HCT116 (cell line): Measurements from ENCODE around the gene PRRC2C. TPM values are rescaled to one million over a fixed set of nuclear protein-coding genes. Genes with fewer than 3 reads are reported as not detected.

Source experiments
- ATAC-seq: fragments of 200-7000 bp; cut with Tn5 transposase; 2 replicates; pipeline ENCODE4 v1.9.1; 2020; ENCODE audit warnings: mild to moderate bottlenecking, moderate library complexity
- BruUV-seq: library from RNA; stranded (reverse); fragments of 400-500 nt; replicated peaks from 2 replicates; lab custom pipeline; 2021; lab: Mats Ljungman, UMichigan
- CTCF ChIA-PET: fragments of 300-600 bp; sonication (Branson Sonifier 250); formaldehyde crosslinking; loops from one replicate; lab custom pipeline; 2021; ENCODE audit warnings: antibody characterized with exemption; lab: Charles Lee
- POLR2A ChIA-PET: fragments of 300-600, 350-600 bp; sonication (Branson Sonifier 250); formaldehyde crosslinking; loops from one replicate; lab custom pipeline; 2021; ENCODE audit warnings: antibody characterized with exemption; lab: Charles Lee
- RAD21 ChIA-PET, 2 experiments: fragments of 300-600 bp; sonication (Branson Sonifier 250); formaldehyde crosslinking; loops; one replicate each; lab custom pipeline; 2023; ENCODE audit warnings: low total read pairs in 2 of 2; ENCODE audit not compliant: uncharacterized antibody in 2 of 2, unreplicated experiment in 2 of 2, low non-redundant PET in 1 of 2; lab: Charles Lee
- DNase-seq: peaks from one replicate; pipeline ENCODE4 v3.0.0-alpha.2; 2010; ENCODE audit warnings: low read depth, low spot score
- H2AFZ ChIP-seq: fragments of 200-600 bp; shearing (Covaris generic), sonication (generic); 2 replicates; pipeline ENCODE4 v1.6.1; 2017; ENCODE audit warnings: low read depth, mixed run types, mixed read lengths, antibody characterized with exemption, low read length; ENCODE audit not compliant: poor library complexity, severe bottlenecking
- H3K27ac ChIP-seq: 2 replicates; pipeline ENCODE4 v1.5.1; 2012; ENCODE audit warnings: low read depth, low read length
- H3K27me3 ChIP-seq: fragments of 200-600 bp; sonication (generic); 2 replicates; pipeline ENCODE4 v1.6.1; 2016; ENCODE audit warnings: mixed run types, low read length, mixed read lengths; ENCODE audit not compliant: insufficient read depth
- H3K36me3 ChIP-seq, 2 experiments: fragments of 200-500 bp in 1 of 2; fragments of 200-600 bp in 1 of 2; sonication (Bioruptor generic) in 1 of 2; sonication (generic) in 1 of 2; 2 replicates each; pipeline versions ENCODE4 v1.5.1 to v1.6.1; 2014 to 2016; ENCODE audit warnings: low read length in 2 of 2, inconsistent platforms in 1 of 2, mixed read lengths in 1 of 2, mixed run types in 1 of 2; ENCODE audit not compliant: insufficient read depth in 2 of 2, control insufficient read depth in 1 of 2
- H3K4me1 ChIP-seq, 2 experiments: fragments of 200-600 bp in 1 of 2; sonication (generic) in 1 of 2; 2 replicates each; pipeline versions ENCODE4 v1.5.1 to v1.6.1; 2012 to 2017; ENCODE audit warnings: low read length in 2 of 2, inconsistent platforms in 1 of 2, mild to moderate bottlenecking in 1 of 2, mixed read lengths in 1 of 2, mixed run types in 1 of 2, moderate library complexity in 1 of 2; ENCODE audit not compliant: insufficient read depth in 2 of 2, control insufficient read depth in 1 of 2
- H3K4me2 ChIP-seq: fragments of 200-600 bp; sonication (generic); 2 replicates; pipeline ENCODE4 v1.6.1; 2017; ENCODE audit warnings: mixed run types, low read length, mixed read lengths
- H3K4me3 ChIP-seq, 2 experiments: fragments of 200-600 bp in 1 of 2; sonication (generic) in 1 of 2; replicated peaks in 1 of 2; 2 replicates each; pipeline ENCODE4 v1.5.1; 2011 to 2016; ENCODE audit warnings: low read length in 2 of 2, control low read depth in 1 of 2, low read depth in 1 of 2, mild to moderate bottlenecking in 1 of 2, mixed read lengths in 1 of 2, mixed run types in 1 of 2
- H3K79me2 ChIP-seq: fragments of 200-600 bp; sonication (generic); 2 replicates; pipeline ENCODE4 v1.6.1; 2017; ENCODE audit warnings: mild to moderate bottlenecking, mixed run types, low read length, moderate library complexity, mixed read lengths; ENCODE audit not compliant: insufficient read depth
- H3K9ac ChIP-seq: fragments of 200-600 bp; sonication (generic); 2 replicates; pipeline ENCODE4 v1.6.1; 2016; ENCODE audit warnings: low read length, mixed read lengths
- H3K9me2 ChIP-seq: fragments of 200-600 bp; sonication (generic), shearing (Covaris generic); 2 replicates; pipeline ENCODE4 v1.6.1; 2017; ENCODE audit warnings: mixed run types, mild to moderate bottlenecking, moderate library complexity; ENCODE audit not compliant: insufficient read depth
- H3K9me3 ChIP-seq, 2 experiments: fragments of 200-500 bp in 1 of 2; fragments of 200-600 bp in 1 of 2; sonication (Bioruptor generic) in 1 of 2; sonication (generic) in 1 of 2; 2 replicates each; pipeline ENCODE4 v1.6.1; 2014 to 2017; ENCODE audit warnings: low read length in 2 of 2, mixed read lengths in 2 of 2, inconsistent platforms in 1 of 2, low read depth in 1 of 2, mild to moderate bottlenecking in 1 of 2, mixed run types in 1 of 2, moderate library complexity in 1 of 2; ENCODE audit not compliant: control insufficient read depth in 1 of 2, insufficient read depth in 1 of 2
- H4K20me1 ChIP-seq: fragments of 200-600 bp; sonication (generic), shearing (Covaris generic); 2 replicates; pipeline ENCODE4 v1.6.1; 2017; ENCODE audit warnings: mixed run types, mild to moderate bottlenecking, moderate library complexity; ENCODE audit not compliant: insufficient read depth
- ATF3 ChIP-seq: IDR thresholded peaks from 2 replicates; pipeline ENCODE4 v1.6.1; 2012
- CEBPB ChIP-seq: IDR thresholded peaks from 2 replicates; pipeline ENCODE4 v1.6.1; 2012; ENCODE audit warnings: low read depth
- ELF1 ChIP-seq: IDR thresholded peaks from 2 replicates; pipeline ENCODE4 v1.6.1; 2012; ENCODE audit warnings: low read depth, borderline replicate concordance
- EZH2phosphoT487 ChIP-seq: fragments of 200-600 bp; IDR thresholded peaks from 2 replicates; pipeline ENCODE4 v1.6.1; 2018; ENCODE audit warnings: antibody characterized with exemption, borderline replicate concordance
- FOSL1 ChIP-seq: IDR thresholded peaks from 2 replicates; pipeline ENCODE4 v1.6.1; 2012; ENCODE audit warnings: low read depth
- RAD21 ChIP-seq: IDR thresholded peaks from 2 replicates; pipeline ENCODE4 v1.6.1; 2012; ENCODE audit warnings: low read depth, mild to moderate bottlenecking
- REST ChIP-seq: IDR thresholded peaks from 2 replicates; pipeline ENCODE4 v1.6.1; 2012; ENCODE audit warnings: low read depth
- ZBTB33 ChIP-seq: IDR thresholded peaks from 2 replicates; pipeline ENCODE4 v1.6.1; 2011; ENCODE audit warnings: mild to moderate bottlenecking, low read length, moderate library complexity; ENCODE audit not compliant: insufficient replicate concordance; ENCODE audit errors: extremely low read depth
- ZNF274 ChIP-seq: fragments of 200-500 bp; sonication (Bioruptor generic); IDR thresholded peaks from 2 replicates; pipeline ENCODE4 v1.6.1; 2014; ENCODE audit warnings: mild to moderate bottlenecking, low read depth, low read length, inconsistent platforms
- intact Hi-C: fragments of 100-400 bp; cut with micrococcal nuclease; formaldehyde crosslinking; loops from 2 replicates; pipeline ENCODE4 v1.10.0; 2022
- total RNA-seq: library from RNA; stranded (reverse); gene quantifications from one replicate; pipeline ENCODE4 v1.2.1, GENCODE V29; 2021; ENCODE audit not compliant: unreplicated experiment

The PRRC2C gene
- total RNA-seq, 1 experiment from 2014 or later = 154 TPM

GRCh38 chr1:171501305-171502024, 16.1 kb downstream of the PRRC2C start:
- H3K79me2 ChIP-seq = peaks cover 100% of the 10 kb centered on the region
- H3K4me3 ChIP-seq = no peak overlapping the region
- no peaks in the 10 kb centered on the region for H3K9me2 ChIP-seq
- RAD21 ChIA-PET = no interaction called here
- H2AFZ ChIP-seq = no peak overlapping the region
- no peaks in the 10 kb centered on the region for H3K27me3 ChIP-seq
- BruUV-seq = no TSS peak
- H3K36me3 ChIP-seq = 0 out of 4 replicates have a peak, but pooled peaks cover 0 to 3% of the 10 kb centered on the region in 2 experiments
- H3K9me3 ChIP-seq = no peaks in the 10 kb centered on the region
- CTCF ChIA-PET = no interaction called here
- no peak overlapping the region for H3K27ac ChIP-seq
- intact Hi-C loops = no loop called here
- DNase-seq = no peak
- H4K20me1 ChIP-seq = peaks cover 55% of the 10 kb centered on the region
- H3K4me2 ChIP-seq = no peak overlapping the region
- no peaks in the 10 kb centered on the region for H3K4me1 ChIP-seq
- POLR2A ChIA-PET = interaction anchor here (1.1 kb wide), 1 partner anchor 16 kb away, joined by 4 read pairs; the partner anchor contains the start of gene PRRC2C
- no peak for ATAC-seq
- no peak for TF ChIP-seq ELF1
- TF ChIP-seq CEBPB = no peak
- TF ChIP-seq ZBTB33 = no peak
- TF ChIP-seq REST = no peak
- no peak for TF ChIP-seq FOSL1
- TF ChIP-seq EZH2phosphoT487 = no peak
- TF ChIP-seq ZNF274 = no peak
- no peak for TF ChIP-seq ATF3
- TF ChIP-seq RAD21 = no peak
- H3K9ac ChIP-seq = no peak overlapping the region
